PC-9 (cell line): ENCODE data around the gene ZNF674. TPM values are rescaled to one million over a fixed set of nuclear protein-coding genes. Genes with fewer than 3 reads are reported as not detected.

Experiments
- BruUV-seq: library from RNA; stranded (reverse); fragments of 400-500 nt; replicated peaks from 2 replicates; lab custom pipeline; 2021; lab: Mats Ljungman, UMichigan
- CTCF ChIA-PET: fragments of 300-600 bp; sonication (Branson Sonifier 250); formaldehyde crosslinking; loops from one replicate; lab custom pipeline; 2022; ENCODE audit warnings: antibody characterized with exemption; lab: Charles Lee
- POLR2A ChIA-PET: fragments of 300-600 bp; sonication (Branson Sonifier 250); formaldehyde crosslinking; loops from one replicate; lab custom pipeline; 2022; ENCODE audit warnings: antibody characterized with exemption; ENCODE audit not compliant: unreplicated experiment; lab: Charles Lee
- DNase-seq, 2 experiments: peaks; one replicate each; pipeline versions ENCODE4 v3.0.0 to v3.0.0-alpha.2; 2015 to 2022; ENCODE audit warnings: mixed read lengths in 1 of 2
- H2AFZ ChIP-seq: fragments of 200-600 bp; sonication (generic); 2 replicates; pipeline ENCODE4 v1.8.1; 2017; ENCODE audit warnings: antibody characterized with exemption
- H3F3A ChIP-seq: fragments of 200-600 bp; sonication (generic); 2 replicates; pipeline ENCODE4 v1.8.1; 2017; ENCODE audit warnings: antibody characterized with exemption, mild to moderate bottlenecking, low read depth; ENCODE audit not compliant: insufficient read depth
- H3K27ac ChIP-seq: fragments of 200-600 bp; sonication (generic); 2 replicates; pipeline ENCODE4 v1.6.1; 2016; ENCODE audit warnings: mixed run types
- H3K27me3 ChIP-seq: fragments of 200-600 bp; sonication (generic); 2 replicates; pipeline ENCODE4 v1.6.1; 2016; ENCODE audit warnings: low read depth, mixed run types; ENCODE audit not compliant: insufficient read depth
- H3K36me3 ChIP-seq: fragments of 200-600 bp; sonication (generic); 2 replicates; pipeline ENCODE4 v1.6.1; 2016; ENCODE audit warnings: low read depth, mixed run types
- H3K4me1 ChIP-seq: fragments of 200-600 bp; sonication (generic); replicated peaks from 2 replicates; pipeline ENCODE4 v1.6.1; 2016; ENCODE audit warnings: mixed run types; ENCODE audit not compliant: insufficient read depth
- H3K4me2 ChIP-seq: fragments of 200-600 bp; sonication (generic); 2 replicates; pipeline ENCODE4 v1.6.1; 2017; ENCODE audit warnings: mixed run types
- H3K4me3 ChIP-seq: fragments of 200-600 bp; sonication (generic); 2 replicates; pipeline ENCODE4 v1.6.1; 2016; ENCODE audit warnings: mixed run types
- H3K79me2 ChIP-seq: fragments of 200-600 bp; sonication (generic); 2 replicates; pipeline ENCODE4 v1.6.1; 2017; ENCODE audit warnings: low read depth, mixed run types
- H3K9me2 ChIP-seq: fragments of 200-600 bp; sonication (generic); 2 replicates; pipeline ENCODE4 v1.8.1; 2017; ENCODE audit warnings: mild to moderate bottlenecking; ENCODE audit not compliant: insufficient read depth
- H3K9me3 ChIP-seq: fragments of 200-600 bp; sonication (generic); 2 replicates; pipeline ENCODE4 v1.8.1; 2016; ENCODE audit warnings: low read depth; ENCODE audit not compliant: insufficient read depth
- H4K20me1 ChIP-seq: fragments of 200-600 bp; sonication (generic); 2 replicates; pipeline ENCODE4 v1.8.1; 2017; ENCODE audit not compliant: insufficient read depth
- EZH2 ChIP-seq: fragments of 200-600 bp; sonication (generic); IDR thresholded peaks from 2 replicates; pipeline ENCODE4 v1.8.0; 2017; ENCODE audit warnings: antibody characterized with exemption, low read depth
- intact Hi-C: fragments of 100-400 bp; cut with micrococcal nuclease; formaldehyde crosslinking; loops from one replicate; pipeline ENCODE4 v1.10.0; 2022; ENCODE audit not compliant: unreplicated experiment
- total RNA-seq: library from RNA; stranded (reverse); gene quantifications from 2 replicates; pipeline ENCODE4 v1.2.3, GENCODE V29; 2021
- TF ChIP-seq, protein P1 (sequence below): fragments of 200-600 bp; sonication (generic); conservative IDR thresholded peaks from 2 replicates; pipeline ENCODE4 v1.6.1; 2017; ENCODE audit warnings: mixed run types, antibody characterized with exemption, mild to moderate bottlenecking, moderate library complexity

Gene ZNF674
- total RNA-seq, 1 experiment from 2014 or later, result 3.9 TPM

- H3K4me3 ChIP-seq, result no peak overlapping the region
- POLR2A ChIA-PET, result no interaction called here
- DNase-seq, result no peak
These were observed 31.2 kb upstream of the ZNF674 start for GRCh38 chrX:46576458-46576857.

DNA sequence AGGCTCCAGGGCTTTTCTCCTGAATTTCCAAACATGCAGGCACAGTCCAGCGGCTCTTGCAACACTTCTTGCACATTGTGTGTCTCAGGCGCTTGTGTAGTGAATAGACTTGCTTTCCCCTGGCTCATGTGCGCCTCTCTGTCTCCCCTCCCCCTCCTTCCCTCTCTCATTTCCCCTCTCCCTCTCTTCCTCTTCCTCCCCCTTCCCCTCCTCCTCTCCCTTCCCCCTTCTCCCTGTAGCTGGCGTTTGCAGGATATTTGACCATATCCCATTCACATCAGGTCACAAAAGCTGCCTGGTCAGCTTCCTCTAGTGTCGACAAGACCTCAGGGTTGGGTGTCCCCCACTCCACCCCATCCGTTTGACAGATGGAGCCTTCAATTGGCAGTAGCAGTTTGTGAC lies 30.8 kb upstream of the ZNF674 start:
- intact Hi-C loops, result no loop called here
- Histone ChIP-seq H3K9me3 (no peaks in the 10 kb centered on the region), H3K4me2 (no peak overlapping the region), H3K4me3 (no peak overlapping the region), H3K27me3 (no peaks in the 10 kb centered on the region), H3K27ac (no peak overlapping the region), H3K4me1 (no peaks in the 10 kb centered on the region), H2AFZ (no peak overlapping the region), H3K36me3 (no peaks in the 10 kb centered on the region), H4K20me1 (no peaks in the 10 kb centered on the region), H3K9me2 (no peaks in the 10 kb centered on the region), H3F3A (no peaks in the 10 kb centered on the region), H3K79me2 (no peaks in the 10 kb centered on the region)
- no peak for DNase-seq
- ChIA-PET CTCF (no interaction called here), POLR2A (no interaction called here)
- TF ChIP-seq, protein P1, sequence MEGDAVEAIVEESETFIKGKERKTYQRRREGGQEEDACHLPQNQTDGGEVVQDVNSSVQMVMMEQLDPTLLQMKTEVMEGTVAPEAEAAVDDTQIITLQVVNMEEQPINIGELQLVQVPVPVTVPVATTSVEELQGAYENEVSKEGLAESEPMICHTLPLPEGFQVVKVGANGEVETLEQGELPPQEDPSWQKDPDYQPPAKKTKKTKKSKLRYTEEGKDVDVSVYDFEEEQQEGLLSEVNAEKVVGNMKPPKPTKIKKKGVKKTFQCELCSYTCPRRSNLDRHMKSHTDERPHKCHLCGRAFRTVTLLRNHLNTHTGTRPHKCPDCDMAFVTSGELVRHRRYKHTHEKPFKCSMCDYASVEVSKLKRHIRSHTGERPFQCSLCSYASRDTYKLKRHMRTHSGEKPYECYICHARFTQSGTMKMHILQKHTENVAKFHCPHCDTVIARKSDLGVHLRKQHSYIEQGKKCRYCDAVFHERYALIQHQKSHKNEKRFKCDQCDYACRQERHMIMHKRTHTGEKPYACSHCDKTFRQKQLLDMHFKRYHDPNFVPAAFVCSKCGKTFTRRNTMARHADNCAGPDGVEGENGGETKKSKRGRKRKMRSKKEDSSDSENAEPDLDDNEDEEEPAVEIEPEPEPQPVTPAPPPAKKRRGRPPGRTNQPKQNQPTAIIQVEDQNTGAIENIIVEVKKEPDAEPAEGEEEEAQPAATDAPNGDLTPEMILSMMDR, result no peak
- TF ChIP-seq EZH2, result no peak
- BruUV-seq, result no TSS peak

More at GRCh38 chrX:46576458-46576857, 31.2 kb upstream of the ZNF674 start:
- no peaks in the 10 kb centered on the region for H3K9me2 ChIP-seq
- no peak overlapping the region for H2AFZ ChIP-seq
- H3K36me3 ChIP-seq, result no peaks in the 10 kb centered on the region
- no peak overlapping the region for H3K27ac ChIP-seq
- intact Hi-C loops, result no loop called here
- H3K27me3 ChIP-seq, result no peaks in the 10 kb centered on the region
- BruUV-seq, result no TSS peak
- H3K9me3 ChIP-seq, result no peaks in the 10 kb centered on the region
- no peaks in the 10 kb centered on the region for H3K79me2 ChIP-seq
- H3K4me2 ChIP-seq, result no peak overlapping the region
- no peaks in the 10 kb centered on the region for H3F3A ChIP-seq
- TF ChIP-seq EZH2, result no peak
- TF ChIP-seq, protein P1, result no peak
- no peaks in the 10 kb centered on the region for H3K4me1 ChIP-seq
- H4K20me1 ChIP-seq, result no peaks in the 10 kb centered on the region
- CTCF ChIA-PET, result no interaction called here

- H3K27ac ChIP-seq, result no peak overlapping the region
- no peak for DNase-seq
- H3K4me3 ChIP-seq, result no peak overlapping the region
- H2AFZ ChIP-seq, result no peak overlapping the region
- H3K79me2 ChIP-seq, result no peaks in the 10 kb centered on the region
- no peaks in the 10 kb centered on the region for H3K9me2 ChIP-seq
- no peak overlapping the region for H3K4me2 ChIP-seq
- H3K27me3 ChIP-seq, result no peaks in the 10 kb centered on the region
- no peaks in the 10 kb centered on the region for H3K4me1 ChIP-seq
- no TSS peak for BruUV-seq
- POLR2A ChIA-PET, result no interaction called here
- no peaks in the 10 kb centered on the region for H3K9me3 ChIP-seq
- intact Hi-C loops, result no loop called here
- no peaks in the 10 kb centered on the region for H4K20me1 ChIP-seq
- no peaks in the 10 kb centered on the region for H3F3A ChIP-seq
- H3K36me3 ChIP-seq, result no peaks in the 10 kb centered on the region
- CTCF ChIA-PET, result no interaction called here
- TF ChIP-seq EZH2, result no peak
- TF ChIP-seq, protein P1, result no peak
These were observed 30.4 kb upstream of the ZNF674 start for GRCh38 chrX:46575586-46575985.
